ENCODE data around the gene GNB5.
"Not testable (repeated sequence)": the region's sequence is repeated elsewhere in the genome, so short reads cannot be mapped to it uniquely, and the experiment has no call there.

Gene GNB5

DNA sequence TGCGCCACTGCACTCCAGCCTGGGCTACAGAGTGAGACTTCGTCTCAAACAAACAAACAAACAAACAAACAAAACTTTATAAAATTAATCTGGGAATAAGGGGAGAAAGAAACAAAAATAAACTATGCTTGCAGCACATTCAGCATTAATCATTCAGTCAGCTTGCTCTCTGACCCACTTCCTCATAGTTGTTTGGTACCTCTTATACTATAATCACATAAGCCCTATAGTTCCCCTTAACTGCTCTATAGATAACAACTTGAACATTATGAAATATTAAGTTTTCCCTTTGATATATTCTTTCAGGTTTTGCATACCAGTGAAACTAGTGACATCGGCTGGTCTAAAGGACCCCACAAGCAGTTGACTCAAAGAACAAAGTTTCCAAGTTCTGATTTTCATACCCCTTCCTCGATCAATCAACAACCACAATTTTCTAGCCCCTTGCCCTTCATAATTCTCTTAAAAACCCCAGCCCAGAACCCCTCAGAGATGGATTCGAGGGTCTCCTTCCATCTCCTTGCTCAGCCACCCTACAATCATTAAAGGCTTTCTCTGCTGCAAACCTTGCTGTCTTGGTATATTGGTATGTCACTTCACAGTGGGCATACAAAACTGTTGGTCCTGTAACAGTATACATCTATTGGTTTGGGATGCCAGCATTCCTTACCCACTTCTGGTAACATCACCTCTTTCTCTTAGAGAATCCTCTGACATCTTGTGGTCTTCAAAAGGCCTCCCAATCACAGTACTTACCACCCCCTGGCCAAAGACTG lies 105.0 kb downstream of the GNB5 start:
- DNase-seq: no peak

- no peak for DNase-seq
Measured at GRCh38 chr15:52085299-52085698, 105.9 kb downstream of the GNB5 start.

DNA sequence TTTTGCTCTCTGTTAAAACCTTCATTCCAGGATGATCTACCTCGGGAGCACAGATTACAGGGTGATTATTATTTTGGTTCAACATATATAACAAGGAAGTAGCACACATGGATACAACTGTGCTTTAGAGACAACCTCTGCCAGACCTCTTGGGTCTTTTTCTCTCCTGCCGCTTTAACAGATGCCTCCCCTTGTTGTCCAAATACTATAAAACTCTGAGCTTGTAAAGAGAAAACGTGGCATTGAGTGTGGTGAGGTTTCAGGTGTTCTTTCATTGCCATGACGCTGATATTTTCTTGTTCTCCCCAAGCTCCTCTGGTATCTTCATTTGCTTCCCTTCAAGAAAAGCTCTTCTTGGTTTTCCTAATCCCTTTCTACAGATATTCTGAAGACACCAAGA lies 107.6 kb downstream of the GNB5 start:
- no peak for DNase-seq

DNA sequence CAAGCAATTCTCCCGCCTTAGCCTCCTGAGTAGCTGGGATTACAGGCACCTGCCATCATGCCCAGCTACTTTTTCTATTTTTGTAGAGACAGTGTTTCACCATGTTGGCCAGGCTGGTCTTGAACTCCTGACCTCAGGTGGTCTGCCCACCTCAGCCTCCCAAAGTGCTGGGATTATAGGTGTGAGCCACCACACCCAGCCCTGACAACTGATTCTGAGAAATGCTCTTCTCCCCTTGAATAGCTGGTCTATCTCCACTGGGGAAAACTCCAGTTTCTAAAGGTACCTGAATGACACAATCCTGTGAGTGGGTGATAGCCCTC lies 108.2 kb downstream of the GNB5 start:
- DNase-seq: not testable (repeated sequence)

DNA sequence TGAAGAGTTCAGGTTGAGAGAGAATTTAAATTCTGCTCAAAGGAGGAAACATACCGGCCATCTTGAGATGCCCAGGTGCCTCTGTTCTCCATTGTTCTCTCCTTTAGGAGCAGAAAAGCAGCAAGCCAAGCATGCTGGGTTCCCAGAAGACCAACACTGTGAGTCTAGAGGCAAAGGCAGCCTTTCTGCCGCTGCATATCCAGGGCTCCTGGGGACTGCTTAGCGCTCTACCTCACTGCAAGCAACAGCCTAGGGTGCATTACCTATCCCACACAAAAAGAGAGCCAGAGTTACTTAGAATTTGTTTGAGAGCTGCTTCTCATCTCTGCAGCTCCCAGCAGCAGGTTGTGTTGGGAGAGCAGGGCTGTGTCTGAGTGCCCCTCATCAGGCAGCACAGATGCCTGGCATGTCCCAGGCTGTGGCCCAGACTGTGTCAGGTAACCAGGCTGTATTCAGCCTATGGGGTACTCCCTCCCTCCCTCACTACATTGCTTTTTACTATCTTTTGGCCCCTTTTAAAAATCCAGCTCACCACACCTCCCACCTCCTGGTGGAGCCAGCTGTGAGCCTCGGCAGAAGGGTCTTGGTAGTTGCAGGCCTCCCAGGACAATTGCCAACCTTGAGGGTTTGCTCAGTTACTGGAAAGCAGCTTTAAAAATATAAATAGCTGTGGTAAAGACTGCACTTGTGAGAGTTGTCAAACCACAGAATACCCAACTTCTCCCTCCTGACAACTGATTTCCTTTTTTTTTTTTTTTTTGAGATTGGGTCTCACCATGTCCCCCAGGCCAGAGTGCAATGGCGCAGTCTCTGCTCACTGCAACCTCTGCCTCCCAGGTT lies 108.8 kb downstream of the GNB5 start:
- no peak for DNase-seq

GRCh38 chr15:52080706-52081392 lies 110.3 kb downstream of the GNB5 start:
- DNase-seq: no peak

DNA sequence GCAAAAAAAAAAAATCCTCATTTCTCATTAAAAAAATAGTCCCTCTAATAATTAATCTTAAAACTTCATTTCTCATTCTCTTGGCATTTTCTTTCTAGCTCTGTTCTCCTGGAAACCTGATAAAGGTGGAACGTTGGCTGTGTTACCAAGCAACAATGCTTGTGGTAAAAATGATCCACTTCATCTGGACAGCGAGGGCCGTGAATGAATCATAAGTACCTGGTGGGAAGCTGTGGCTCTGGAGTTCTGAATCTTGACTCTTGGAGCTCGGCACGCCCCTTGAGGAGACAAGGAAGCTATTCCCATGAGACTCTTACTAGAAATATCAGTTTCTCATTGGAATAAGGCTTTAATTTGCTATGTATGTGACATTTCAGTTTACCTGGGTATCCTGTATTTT lies 111.2 kb downstream of the GNB5 start:
- no peak for DNase-seq

GRCh38 chr15:52078876-52079700 lies 112.1 kb downstream of the GNB5 start:
- no peak for DNase-seq

DNA sequence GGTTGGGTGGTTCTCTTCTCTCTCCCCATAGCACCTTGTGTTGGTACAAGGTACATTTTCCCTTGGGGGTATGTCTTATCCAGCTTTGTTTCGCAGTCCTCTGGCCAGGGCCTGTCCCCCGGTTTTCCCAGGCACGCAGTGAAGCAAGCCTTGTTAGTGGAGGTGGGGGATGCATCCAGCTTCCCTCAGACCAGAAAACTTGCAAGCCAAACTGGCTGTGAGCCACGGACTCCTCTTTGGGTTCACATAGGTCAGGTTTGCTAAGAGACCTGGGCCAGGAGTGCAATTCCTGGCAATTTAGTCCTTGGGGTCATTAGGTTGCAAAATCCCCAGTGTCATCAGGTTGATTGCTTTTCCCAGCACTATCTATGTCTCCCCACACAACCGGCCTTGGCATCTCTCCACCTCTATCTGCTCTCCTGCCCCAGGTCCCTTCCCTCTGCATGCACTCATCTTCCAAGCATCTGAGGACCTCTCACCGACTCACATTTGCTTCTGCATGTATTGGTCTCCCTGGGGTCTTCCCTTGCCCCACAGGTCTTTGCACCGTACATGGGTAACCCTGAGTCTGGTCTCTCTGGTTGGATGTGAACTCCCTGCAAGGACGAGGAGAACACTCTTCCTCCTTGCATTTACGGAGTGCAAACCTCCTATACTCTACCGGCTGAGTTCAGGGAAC lies 112.9 kb downstream of the GNB5 start:
- no peak for DNase-seq

DNA sequence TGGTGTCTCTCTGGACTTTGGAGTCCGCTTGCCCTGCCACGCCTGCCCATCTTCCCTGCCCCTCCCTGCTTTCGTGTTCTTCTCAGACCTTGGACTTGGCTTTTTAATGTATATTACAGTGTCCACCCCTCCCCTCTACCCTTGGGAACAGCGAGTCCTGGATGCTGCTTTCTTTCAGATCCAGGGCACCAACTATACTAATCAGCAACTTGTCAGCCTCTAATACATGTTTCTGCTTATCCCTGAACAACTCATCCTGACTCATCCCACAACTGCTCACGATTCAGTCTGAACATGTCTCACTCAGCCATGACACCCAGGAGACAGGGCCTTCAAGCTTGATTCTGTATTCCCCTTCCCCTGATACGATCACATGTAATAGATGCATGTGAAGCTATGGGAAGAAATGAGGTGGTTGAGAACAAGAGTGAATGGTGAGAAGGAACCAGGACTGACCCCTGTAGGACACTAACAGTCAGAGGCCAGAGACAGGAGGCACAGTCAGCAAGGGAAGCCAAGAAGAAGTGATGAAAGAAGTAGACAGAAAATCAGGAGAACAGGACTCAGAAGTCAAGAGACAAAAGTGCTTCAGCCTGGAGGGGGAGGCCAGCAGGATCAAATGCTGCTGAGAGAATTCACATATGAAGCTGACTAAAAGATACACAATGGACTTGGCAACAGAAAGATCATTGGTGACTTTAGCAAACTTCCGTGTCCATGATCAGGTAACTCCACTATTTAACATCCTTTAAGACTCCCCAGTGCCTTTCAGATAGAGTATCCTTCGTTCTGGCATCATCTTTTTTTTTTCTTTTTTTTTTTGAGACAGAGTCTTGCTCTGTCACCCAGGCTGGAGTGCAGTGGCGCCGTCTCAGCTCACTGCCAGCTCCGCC lies 114.1 kb downstream of the GNB5 start:
- DNase-seq: no peak

- no peak for DNase-seq
Measured at GRCh38 chr15:52071570-52071969, 119.6 kb downstream of the GNB5 start.

DNA sequence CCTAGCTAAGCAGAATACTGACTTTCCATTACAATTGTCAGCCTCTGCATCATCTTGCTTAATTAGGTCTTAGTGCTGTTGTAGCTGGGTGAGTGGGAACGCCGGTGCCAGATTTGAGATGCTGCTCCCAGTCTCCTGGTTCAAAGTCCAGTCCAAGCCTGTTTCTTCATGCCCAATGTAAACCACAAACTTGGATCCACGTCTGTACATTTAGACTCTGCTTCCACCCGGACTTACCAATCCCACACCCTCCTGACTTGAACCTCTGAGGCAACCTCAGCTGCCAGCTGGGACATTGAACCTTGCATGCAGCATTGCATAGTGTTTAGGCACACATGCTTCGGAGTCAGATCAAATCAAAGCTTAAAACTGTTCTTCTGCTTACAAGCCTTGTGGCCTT lies 121.6 kb downstream of the GNB5 start:
- DNase-seq: no peak

DNA sequence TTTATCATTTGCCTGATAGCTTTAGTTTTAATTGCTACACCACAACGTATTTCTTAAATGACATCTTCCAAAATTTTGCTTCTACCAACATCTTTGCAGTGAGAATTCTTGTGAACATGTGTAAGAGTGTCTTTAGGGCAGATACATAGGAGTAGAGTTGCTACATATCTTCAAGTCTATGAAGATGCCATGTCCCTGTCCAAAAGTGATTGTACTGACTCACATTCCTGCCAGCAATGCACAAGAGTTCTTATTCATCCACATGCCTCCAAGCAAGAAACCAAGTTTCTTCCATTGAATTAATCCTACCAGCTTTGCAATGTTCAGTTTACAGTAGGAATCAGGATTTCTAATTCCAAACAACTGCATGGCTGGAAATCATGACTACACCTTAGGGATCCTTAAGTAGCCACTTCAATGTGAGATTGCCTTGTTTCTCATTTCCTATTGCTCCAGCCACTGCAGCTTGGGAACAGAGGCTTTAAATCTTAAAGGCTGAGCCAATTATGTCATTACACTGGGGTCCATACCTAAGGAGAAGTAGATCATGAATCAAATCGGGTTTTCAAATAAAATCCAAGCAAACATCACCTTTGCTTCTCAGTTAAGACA lies 123.1 kb downstream of the GNB5 start:
- no peak for DNase-seq

DNA sequence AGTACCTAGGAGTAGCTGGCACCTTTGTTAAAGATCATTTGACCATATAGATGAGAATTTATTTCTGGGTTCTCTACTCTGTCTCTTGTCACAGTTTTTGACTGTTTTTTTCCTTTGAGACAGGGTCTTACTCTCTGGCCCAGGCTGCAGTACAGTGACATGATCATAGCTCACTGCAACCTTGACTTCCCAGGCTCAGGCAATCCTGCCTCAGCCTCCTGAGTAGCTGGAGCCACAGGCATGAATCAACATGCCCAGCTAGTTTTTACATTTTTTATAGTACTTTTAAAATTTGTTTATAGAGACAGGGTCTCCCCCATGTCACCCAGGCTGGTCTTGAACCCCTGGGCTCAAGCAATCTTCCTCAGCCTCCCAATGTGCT lies 123.7 kb downstream of the GNB5 start:
- no peak for DNase-seq

- DNase-seq: no peak
Measured at GRCh38 chr15:52066842-52067544, 124.2 kb downstream of the GNB5 start.

All from NCI-H1417 treated with DMSO at 0.1 percent for 48 hours (cell line).